Liver (tissue), 3 donors: ENCODE results near the gene DDX54.

Experiments
- CTCF ChIP-seq: fragments of 150-350 bp; IDR thresholded peaks from 2 replicates; pipeline ENCODE4 v1.5.1; 2017; ENCODE audit warnings: improper control_type of control experiment, low read depth, low read length; ENCODE audit not compliant: missing input control
- GABPA ChIP-seq, 2 donors: IDR thresholded peaks in 1 of 2; conservative IDR thresholded peaks in 1 of 2; 2 replicates each; pipeline ENCODE4 v1.6.1; 2016; ENCODE audit warnings: antibody characterized with exemption in 2 of 2, mild to moderate bottlenecking in 1 of 2, moderate library complexity in 1 of 2
- HNF4A ChIP-seq, 2 donors: conservative IDR thresholded peaks; 2 replicates each; pipeline ENCODE4 v1.6.1; 2016; ENCODE audit warnings: antibody characterized with exemption in 2 of 2, mild to moderate bottlenecking in 2 of 2
- MAX ChIP-seq: IDR thresholded peaks from 2 replicates; pipeline ENCODE4 v1.6.1; 2016; ENCODE audit warnings: antibody characterized with exemption
- TAF1 ChIP-seq: conservative IDR thresholded peaks from 2 replicates; pipeline ENCODE4 v1.6.1; 2016; ENCODE audit warnings: antibody characterized with exemption, mild to moderate bottlenecking
- YY1 ChIP-seq: IDR thresholded peaks from 2 replicates; pipeline ENCODE4 v1.6.1; 2016; ENCODE audit warnings: antibody characterized with exemption, mild to moderate bottlenecking
- donor health status: healthy.
- donor health status: healthy.

DNA sequence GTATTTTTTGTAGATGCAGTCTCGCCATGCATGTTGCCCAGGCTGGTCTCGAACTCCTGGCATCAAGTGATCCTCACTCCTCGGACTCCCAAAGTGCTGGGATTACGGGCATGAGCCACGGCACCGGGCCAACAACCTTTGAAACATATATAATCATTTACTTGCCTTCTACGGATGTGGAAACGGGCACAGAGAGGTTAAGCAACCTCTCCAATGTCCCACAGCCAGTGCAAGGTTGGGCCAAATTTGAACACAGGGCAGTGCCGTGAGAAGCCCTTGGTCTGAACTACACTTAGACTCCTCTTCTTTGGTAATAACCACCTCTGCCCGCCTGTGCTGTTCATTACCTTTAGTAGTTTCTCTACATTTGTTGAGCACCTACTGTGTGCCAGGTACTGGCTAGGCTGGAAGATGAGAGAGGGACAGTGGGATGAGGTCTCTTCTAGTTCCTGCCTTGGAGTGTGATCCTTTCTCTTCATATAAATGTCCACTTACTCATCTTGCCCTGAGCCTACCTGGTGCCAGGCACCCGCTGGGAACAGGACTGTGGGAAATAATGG lies 2.2 kb downstream of the DDX54 start:
- no peak for TF ChIP-seq CTCF
- TF ChIP-seq TAF1: no peak
- no peak for TF ChIP-seq HNF4A (conservative IDR thresholded peaks at IDR 0.05)
- no peak for TF ChIP-seq YY1
- no peak for TF ChIP-seq MAX
- TF ChIP-seq GABPA (IDR thresholded peaks at IDR 0.05 in 1 of 2, conservative IDR thresholded peaks at IDR 0.05 in 1 of 2): no peak
